Activated T-cell treated with anti-CD3 and anti-CD28 coated beads for 48 hours (primary cell): ENCODE data around the gene EPDR1.

Experiments
- DNase-seq: peaks from one replicate; pipeline ENCODE4 v3.0.0-alpha.2; 2020; ENCODE audit warnings: low read depth

The EPDR1 gene

GRCh38 chr7:37981664-37982063, 61.2 kb downstream of the EPDR1 start:
- DNase-seq: no peak

DNA sequence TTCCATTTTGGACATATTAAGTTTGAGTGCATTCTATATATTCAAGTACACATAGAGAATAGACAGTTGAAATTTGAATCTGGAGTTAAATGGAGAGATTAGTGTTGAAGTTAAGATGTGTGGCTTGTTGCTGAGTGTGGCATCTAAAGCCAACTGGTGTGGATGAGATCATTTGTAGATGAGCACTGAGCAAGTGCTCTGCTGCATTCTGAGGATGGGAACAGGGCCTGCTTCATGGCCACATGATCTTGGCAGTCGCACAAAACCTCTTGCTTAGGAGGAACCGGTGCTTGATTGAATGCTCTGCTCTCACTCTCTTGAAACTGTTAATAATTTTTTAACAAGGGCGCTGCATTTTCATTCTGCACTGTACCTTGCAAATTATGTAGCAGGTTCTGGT, 62.0 kb downstream of the EPDR1 start:
- DNase-seq: no peak

DNA sequence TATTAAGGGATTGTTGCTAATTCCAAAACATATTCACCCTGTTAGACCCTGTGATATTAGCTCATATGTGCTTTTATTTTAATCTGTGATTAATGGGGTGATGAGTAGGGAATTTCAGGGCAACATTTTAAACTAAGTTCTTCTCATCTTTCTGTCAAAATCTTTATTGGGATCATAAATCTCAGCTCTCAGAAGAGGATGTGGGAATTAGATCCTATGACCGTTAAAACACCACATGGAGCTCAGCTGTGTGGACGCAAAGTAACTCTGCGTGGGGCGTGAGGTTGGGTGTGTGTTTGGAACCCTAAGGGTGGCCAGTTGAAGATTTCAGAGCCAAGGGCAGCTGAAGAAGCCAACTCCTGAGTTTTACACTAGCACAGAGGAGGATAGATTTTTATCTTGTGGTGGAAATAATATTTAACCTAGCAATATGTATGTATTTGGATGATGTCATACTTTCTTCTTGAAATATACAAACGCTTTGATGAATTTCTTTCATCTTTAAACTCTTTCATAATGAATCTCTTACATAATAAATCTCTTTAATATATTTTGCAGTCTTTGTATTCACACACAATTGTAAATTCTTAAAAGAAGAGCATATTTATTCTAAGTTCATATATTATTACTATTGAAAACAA, 64.4 kb downstream of the EPDR1 start:
- no peak for DNase-seq

GRCh38 chr7:37986908-37987330, 66.5 kb downstream of the EPDR1 start:
- DNase-seq: no peak

DNA sequence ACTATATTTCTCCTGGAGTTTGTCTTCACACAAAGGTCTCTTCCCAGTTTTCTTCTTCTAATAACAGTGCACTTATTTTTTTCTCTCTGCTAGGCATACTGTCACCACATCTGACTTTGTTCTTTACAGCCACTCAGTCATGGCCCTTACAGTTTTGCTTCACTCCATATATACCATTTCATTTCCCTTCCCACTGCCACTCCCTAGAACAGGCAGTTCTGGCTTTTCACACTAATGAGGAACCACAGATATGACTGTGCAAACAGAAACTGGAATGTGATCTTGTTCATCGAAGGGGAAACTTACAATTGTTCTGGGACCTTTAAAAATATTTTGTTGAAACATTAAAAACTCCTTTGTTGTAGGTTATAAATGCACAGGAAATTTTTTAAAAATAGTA, 67.3 kb downstream of the EPDR1 start:
- no peak for DNase-seq

DNA sequence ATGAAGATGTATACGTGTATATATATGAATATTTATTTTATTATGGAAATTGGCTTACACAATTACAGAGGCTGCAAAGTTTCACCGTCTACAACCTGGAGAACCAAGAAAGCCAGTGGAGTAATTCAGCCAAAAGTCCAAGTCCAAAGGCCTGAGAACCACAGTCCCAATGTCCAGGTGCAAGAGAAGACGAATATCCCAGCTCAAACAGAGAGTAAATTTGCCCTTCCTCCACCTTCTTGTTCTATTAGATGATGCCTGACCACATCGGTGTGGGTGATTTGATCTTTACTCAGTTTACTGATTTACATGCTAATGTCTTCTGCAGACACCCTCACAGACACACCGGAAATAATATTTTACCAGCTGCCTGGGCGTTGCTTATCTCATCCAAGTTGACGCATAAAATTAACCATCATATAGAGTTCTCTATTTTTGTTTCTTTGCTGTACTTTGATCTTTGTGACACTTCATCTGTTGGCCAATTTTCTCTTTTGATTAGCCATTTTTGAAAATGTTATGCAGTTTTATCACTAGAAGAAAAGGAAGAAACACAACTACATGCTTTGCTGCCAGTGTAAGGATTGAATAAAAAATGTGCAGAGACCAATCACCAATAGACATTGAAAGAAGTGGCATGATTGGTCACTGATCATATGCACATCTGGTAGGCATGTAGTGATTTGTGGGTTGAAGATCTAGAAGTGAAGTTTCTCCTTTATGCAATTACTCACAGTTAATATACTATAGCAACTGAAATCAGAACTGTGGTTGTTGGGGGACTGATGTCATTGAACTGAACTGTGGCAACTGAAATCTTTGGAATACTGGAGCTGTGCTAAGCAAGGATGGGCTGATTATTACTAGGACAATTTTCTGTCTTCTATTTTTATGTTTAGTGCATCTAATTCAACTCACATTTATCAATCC, 68.5 kb downstream of the EPDR1 start:
- DNase-seq: no peak

GRCh38 chr7:37990337-37990736, 69.9 kb downstream of the EPDR1 start:
- DNase-seq: no peak

DNA sequence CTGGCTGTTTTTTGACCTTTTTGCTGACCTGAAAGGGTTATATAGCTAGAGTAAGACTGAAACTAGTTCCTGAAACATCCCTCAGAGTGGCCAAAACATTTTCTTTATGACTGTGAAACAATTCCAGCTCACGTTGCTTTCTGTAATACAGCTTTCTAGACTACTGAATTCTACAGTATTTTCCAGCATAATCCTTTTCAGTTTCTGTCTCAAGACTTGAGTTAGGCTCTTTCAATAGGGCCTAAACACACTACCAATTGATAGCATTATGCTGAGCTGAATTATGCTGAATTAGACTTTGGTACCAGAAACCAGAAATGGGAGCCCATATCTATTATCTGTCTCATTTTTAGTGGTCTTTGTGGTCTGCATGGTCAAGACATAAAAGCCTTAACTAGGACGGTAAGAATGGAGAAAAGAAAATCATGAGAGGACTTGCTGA, 72.6 kb downstream of the EPDR1 start:
- DNase-seq: no peak

- DNase-seq: no peak
Observed at GRCh38 chr7:37999673-38000072, 79.2 kb downstream of the EPDR1 start.

DNA sequence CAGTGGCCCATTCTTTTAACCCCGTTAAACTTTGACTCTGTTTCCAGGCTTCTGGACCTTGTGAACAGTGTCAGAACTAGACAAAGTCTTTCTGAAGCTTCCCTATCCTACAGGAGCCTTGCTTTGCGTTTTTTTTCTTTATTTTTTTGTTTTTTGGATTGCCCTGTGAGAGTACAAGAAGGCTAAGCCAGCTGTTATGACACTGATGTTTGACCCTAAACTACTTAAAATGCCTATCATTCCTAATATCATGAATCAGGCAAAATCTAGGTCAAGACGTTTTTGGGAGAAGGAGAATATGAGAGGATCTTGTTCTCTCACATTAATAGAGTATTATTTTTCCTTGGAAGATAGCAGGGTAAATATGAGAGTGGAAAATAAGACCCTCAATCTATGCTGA, 79.8 kb downstream of the EPDR1 start:
- no peak for DNase-seq
